Hepatocyte (in vitro differentiated cells): ENCODE results near the gene ANXA2. TPM values are rescaled to one million over a fixed set of nuclear protein-coding genes. Genes with fewer than 3 reads are reported as not detected.

Experiments used
- DNase-seq: peaks from one replicate; pipeline ENCODE4 v3.0.0-alpha.2; 2016; ENCODE audit warnings: low spot score
- H2AFZ ChIP-seq: fragments of 200-600 bp; sonication (generic); 2 replicates; pipeline ENCODE4 v1.6.0; 2016; ENCODE audit warnings: antibody characterized with exemption, mild to moderate bottlenecking
- H3K27ac ChIP-seq: fragments of 200-600 bp; sonication (generic); 2 replicates; pipeline ENCODE4 v1.5.1; 2016; ENCODE audit warnings: mild to moderate bottlenecking
- H3K27me3 ChIP-seq: fragments of 200-600 bp; sonication (generic); 2 replicates; pipeline ENCODE4 v1.6.1; 2016
- H3K36me3 ChIP-seq: fragments of 200-600 bp; sonication (generic); replicated peaks from 2 replicates; pipeline ENCODE4 v1.5.1; 2016; ENCODE audit warnings: low read depth; ENCODE audit not compliant: insufficient read depth
- H3K4me1 ChIP-seq: fragments of 200-600 bp; sonication (generic); 2 replicates; pipeline ENCODE4 v1.5.1; 2016; ENCODE audit warnings: mild to moderate bottlenecking, moderate library complexity; ENCODE audit not compliant: insufficient read depth
- H3K4me2 ChIP-seq: fragments of 200-600 bp; sonication (generic); 2 replicates; pipeline ENCODE4 v1.6.0; 2016
- H3K4me3 ChIP-seq: fragments of 200-600 bp; sonication (generic); 2 replicates; pipeline ENCODE4 v1.5.1; 2016; ENCODE audit warnings: mild to moderate bottlenecking
- H3K79me2 ChIP-seq: fragments of 200-600 bp; sonication (generic); 2 replicates; pipeline ENCODE4 v1.6.0; 2017; ENCODE audit warnings: mild to moderate bottlenecking
- H3K9me2 ChIP-seq: fragments of 200-600 bp; sonication (generic); replicated peaks from 2 replicates; pipeline ENCODE4 v1.6.0; 2017; ENCODE audit warnings: mild to moderate bottlenecking; ENCODE audit not compliant: insufficient read depth
- H3K9me3 ChIP-seq: fragments of 200-600 bp; sonication (generic); 2 replicates; pipeline ENCODE4 v1.5.1; 2016; ENCODE audit warnings: low read depth, mild to moderate bottlenecking
- H4K20me1 ChIP-seq: fragments of 200-600 bp; sonication (generic); 2 replicates; pipeline ENCODE4 v1.6.0; 2016; ENCODE audit warnings: mild to moderate bottlenecking; ENCODE audit not compliant: insufficient read depth, poor library complexity, severe bottlenecking
- CTCF ChIP-seq: fragments of 200-600 bp; sonication (generic); IDR thresholded peaks from 2 replicates; pipeline ENCODE4 v1.5.1; 2016; ENCODE audit warnings: antibody characterized with exemption, mild to moderate bottlenecking; ENCODE audit not compliant: poor library complexity
- EZH2 ChIP-seq: fragments of 200-600 bp; sonication (generic); IDR thresholded peaks from 2 replicates; pipeline ENCODE4 v1.6.1; 2016; ENCODE audit warnings: antibody characterized with exemption, mild to moderate bottlenecking, borderline replicate concordance
- EZH2phosphoT487 ChIP-seq: fragments of 200-600 bp; sonication (generic); IDR thresholded peaks from one replicate; pipeline ENCODE4 v1.6.1; 2018; ENCODE audit warnings: antibody characterized with exemption, mild to moderate bottlenecking, low read depth, moderate library complexity; ENCODE audit not compliant: unreplicated experiment, severe bottlenecking
- WGBS: methylation state at CpG from one replicate; pipeline ENCODE4 v1.1.6; 2016; ENCODE audit warnings: low lambda C conversion rate; ENCODE audit errors: missing lambda C conversion rate; 5-methylcytosine and 5-hydroxymethylcytosine counted together
- polyA plus RNA-seq: library from polyadenylated mRNA; unstranded; fragments of >200 nt; fragmentation: Nextera tagmentation; extraction: Ambion mirVana; gene quantifications from 2 replicates; pipeline ENCODE4 v1.2.1, GENCODE V29; 2016
- total RNA-seq: library from RNA; depleted of rRNA; stranded (reverse); fragments of >200 nt; gene quantifications from 2 replicates; pipeline ENCODE4 v1.2.3, GENCODE V29; 2014

Gene ANXA2
- total and polyA plus RNA-seq, 2 experiments from 2014 or later: 1,220 to 1,699 TPM

- H3K4me3 ChIP-seq: no peak overlapping the region
- H2AFZ ChIP-seq: no peak overlapping the region
- H3K27ac ChIP-seq: peak overlapping the region; percentile 91
- H3K9me3 ChIP-seq: no peaks in the 10 kb centered on the region
- WGBS: 70% methylated on average over 5 of the region's 5 CpGs
- no peaks in the 10 kb centered on the region for H4K20me1 ChIP-seq
- H3K4me1 ChIP-seq: peaks cover 68% of the 10 kb centered on the region
- no peaks in the 10 kb centered on the region for H3K9me2 ChIP-seq
- DNase-seq: no peak
- no peaks in the 10 kb centered on the region for H3K36me3 ChIP-seq
- TF ChIP-seq EZH2phosphoT487 (no peak), CTCF (no peak), EZH2 (no peak)
- H3K27me3 ChIP-seq: no peaks in the 10 kb centered on the region
- H3K4me2 ChIP-seq: peak overlapping the region; percentile 38
- H3K79me2 ChIP-seq: peaks cover 74% of the 10 kb centered on the region
Measured at GRCh38 chr15:60375306-60375705, 22.5 kb downstream of the ANXA2 start.

GRCh38 chr15:60374628-60375081, 23.1 kb downstream of the ANXA2 start:
- Histone ChIP-seq H3K4me2 (peak overlapping the region; percentile 38), H3K36me3 (no peaks in the 10 kb centered on the region), H3K27ac (peak overlapping the region; percentile 91), H3K4me1 (peaks cover 65% of the 10 kb centered on the region), H3K27me3 (no peaks in the 10 kb centered on the region), H3K9me3 (no peaks in the 10 kb centered on the region), H3K9me2 (no peaks in the 10 kb centered on the region), H3K79me2 (peaks cover 80% of the 10 kb centered on the region), H3K4me3 (no peak overlapping the region), H2AFZ (no peak overlapping the region), H4K20me1 (no peaks in the 10 kb centered on the region)
- 20% methylated on average over 7 of the region's 7 CpGs for WGBS
- peak; percentile 90 for DNase-seq
- TF ChIP-seq EZH2phosphoT487 (no peak), EZH2 (no peak), CTCF (no peak)

- peak overlapping the region; percentile 12 for H3K4me2 ChIP-seq
- H3K27me3 ChIP-seq: no peaks in the 10 kb centered on the region
- H3K9me3 ChIP-seq: no peaks in the 10 kb centered on the region
- no peak overlapping the region for H3K4me3 ChIP-seq
- no peaks in the 10 kb centered on the region for H3K36me3 ChIP-seq
- peaks cover 64% of the 10 kb centered on the region for H3K4me1 ChIP-seq
- WGBS: 61% methylated on average over 4 of the region's 4 CpGs
- no peak overlapping the region for H2AFZ ChIP-seq
- peak overlapping the region; percentile 91 for H3K27ac ChIP-seq
- peaks cover 85% of the 10 kb centered on the region for H3K79me2 ChIP-seq
- TF ChIP-seq EZH2: no peak
- no peak for TF ChIP-seq EZH2phosphoT487
- TF ChIP-seq CTCF: no peak
- no peaks in the 10 kb centered on the region for H4K20me1 ChIP-seq
- no peak for DNase-seq
- no peaks in the 10 kb centered on the region for H3K9me2 ChIP-seq
Measured at GRCh38 chr15:60374209-60374608, 23.6 kb downstream of the ANXA2 start.
